Testis (tissue), 3 donors: Measurements from ENCODE around the gene DHH. TPM values are rescaled to one million over a fixed set of nuclear protein-coding genes. Genes with fewer than 3 reads are reported as not detected.
"Not testable (repeated sequence)": the region's sequence is repeated elsewhere in the genome, so short reads cannot be mapped to it uniquely, and the experiment has no call there.

Experiments
- DNase-seq: peaks from one replicate; pipeline ENCODE4 v3.0.0-alpha.2; 2019
- H3K27ac ChIP-seq, 2 donors: fragments of 200-600 bp; sonication (generic); one replicate each; pipeline ENCODE4 v1.5.1; 2019
- H3K27me3 ChIP-seq: fragments of 200-600 bp; sonication (generic); one replicate; pipeline ENCODE4 v1.5.1; 2019
- H3K36me3 ChIP-seq: fragments of 200-600 bp; sonication (generic); one replicate; pipeline ENCODE4 v1.5.1; 2017; ENCODE audit warnings: low read depth; ENCODE audit errors: missing control alignments
- H3K4me1 ChIP-seq: fragments of 200-600 bp; sonication (generic); one replicate; pipeline ENCODE4 v1.5.1; 2019
- H3K4me3 ChIP-seq, 2 donors: fragments of 200-600 bp; sonication (generic); one replicate each; pipeline ENCODE4 v1.5.1; 2017 to 2019
- H3K9me3 ChIP-seq: fragments of 200-600 bp; sonication (generic); one replicate; pipeline ENCODE4 v1.5.1; 2017
- POLR2A ChIP-seq: fragments of 450-650 bp; IDR thresholded peaks from one replicate; pipeline ENCODE4 v1.6.1; 2017; ENCODE audit warnings: antibody characterized with exemption, mild to moderate bottlenecking, moderate library complexity
- WGBS, 2 donors: methylation state at CpG; one replicate each; pipeline ENCODE4 v1.1.5; 2018; 5-methylcytosine and 5-hydroxymethylcytosine counted together
- intact Hi-C: fragments of 100-400 bp; cut with DNase I; formaldehyde crosslinking; loops from one replicate; pipeline ENCODE4 v1.15.1; 2023; ENCODE audit warnings: low total_unique reads
- polyA plus RNA-seq: library from polyadenylated mRNA; stranded (reverse); fragments of 350-450 nt; fragmentation: Illumina TruSeq; extraction: RNeasy Lipid Tissue Mini Kit (QIAGEN cat#74804); gene quantifications from one replicate; pipeline ENCODE4 v1.2.3, GENCODE V29; 2014; ENCODE audit warnings: low read depth, low replicate concordance; ENCODE audit not compliant: insufficient read depth
- total RNA-seq, 2 donors: library from RNA; depleted of rRNA; stranded (reverse); fragments of >200 nt; gene quantifications; one replicate each; pipeline ENCODE4 v1.2.3, GENCODE V29; 2016
- TF ChIP-seq, protein P1 (sequence below), 3 experiments: fragments of 450-650 bp in 2 of 3; fragments of 200-600 bp in 1 of 3; sonication (generic) in 1 of 3; IDR thresholded peaks; one replicate each; pipeline ENCODE4 v1.5.1; 2016 to 2019; ENCODE audit warnings: antibody characterized with exemption in 3 of 3, mild to moderate bottlenecking in 2 of 3, moderate library complexity in 1 of 3

Gene DHH
- total and polyA plus RNA-seq, 3 donors from 2014 or later: 40.0 to 148 (median 97.6) TPM

- H3K4me1 ChIP-seq: peaks cover 4% of the 10 kb centered on the region
- intact Hi-C loops: no loop called here
- no peak for DNase-seq
- 92% methylated on average over 5 of the region's 5 CpGs for WGBS, 2 donors
- H3K9me3 ChIP-seq: no peaks in the 10 kb centered on the region
- H3K27me3 ChIP-seq: no peaks in the 10 kb centered on the region
- H3K27ac ChIP-seq: no peak overlapping the region
- H3K36me3 ChIP-seq: no peaks in the 10 kb centered on the region
- TF ChIP-seq POLR2A: no peak
- TF ChIP-seq, protein P1, sequence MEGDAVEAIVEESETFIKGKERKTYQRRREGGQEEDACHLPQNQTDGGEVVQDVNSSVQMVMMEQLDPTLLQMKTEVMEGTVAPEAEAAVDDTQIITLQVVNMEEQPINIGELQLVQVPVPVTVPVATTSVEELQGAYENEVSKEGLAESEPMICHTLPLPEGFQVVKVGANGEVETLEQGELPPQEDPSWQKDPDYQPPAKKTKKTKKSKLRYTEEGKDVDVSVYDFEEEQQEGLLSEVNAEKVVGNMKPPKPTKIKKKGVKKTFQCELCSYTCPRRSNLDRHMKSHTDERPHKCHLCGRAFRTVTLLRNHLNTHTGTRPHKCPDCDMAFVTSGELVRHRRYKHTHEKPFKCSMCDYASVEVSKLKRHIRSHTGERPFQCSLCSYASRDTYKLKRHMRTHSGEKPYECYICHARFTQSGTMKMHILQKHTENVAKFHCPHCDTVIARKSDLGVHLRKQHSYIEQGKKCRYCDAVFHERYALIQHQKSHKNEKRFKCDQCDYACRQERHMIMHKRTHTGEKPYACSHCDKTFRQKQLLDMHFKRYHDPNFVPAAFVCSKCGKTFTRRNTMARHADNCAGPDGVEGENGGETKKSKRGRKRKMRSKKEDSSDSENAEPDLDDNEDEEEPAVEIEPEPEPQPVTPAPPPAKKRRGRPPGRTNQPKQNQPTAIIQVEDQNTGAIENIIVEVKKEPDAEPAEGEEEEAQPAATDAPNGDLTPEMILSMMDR (IDR thresholded peaks at IDR 0.05): no peak
- no peak overlapping the region for H3K4me3 ChIP-seq
Measured at GRCh38 chr12:49064767-49065152, 29.8 kb downstream of the DHH start.

GRCh38 chr12:49061916-49062315 lies 32.7 kb downstream of the DHH start:
- intact Hi-C loops, H3K27ac ChIP-seq, H3K4me3 ChIP-seq, H3K36me3 ChIP-seq, H3K9me3 ChIP-seq, DNase-seq, H3K27me3 ChIP-seq: not testable (repeated sequence)
- peaks cover 24% of the 10 kb centered on the region for H3K4me1 ChIP-seq
- WGBS, 2 donors: 63 to 77% methylated on average over 17 of the region's 17 CpGs

GRCh38 chr12:49061157-49061650 lies 33.4 kb downstream of the DHH start:
- H3K27ac ChIP-seq: peak overlapping the region; percentile 96 to 98
- H3K36me3 ChIP-seq: no peaks in the 10 kb centered on the region
- TF ChIP-seq, protein P1 (IDR thresholded peaks at IDR 0.05): no peak
- no peak for TF ChIP-seq POLR2A
- WGBS, 2 donors: 5 to 6% methylated on average over 15 to 16 of the region's 16 CpGs
- intact Hi-C loops: no loop called here
- no peak for DNase-seq
- H3K9me3 ChIP-seq: no peaks in the 10 kb centered on the region
- H3K4me1 ChIP-seq: peaks cover 31% of the 10 kb centered on the region
- no peaks in the 10 kb centered on the region for H3K27me3 ChIP-seq
- H3K4me3 ChIP-seq: peak overlapping the region; percentile 92 to 100

GRCh38 chr12:49060237-49061156 lies 34.1 kb downstream of the DHH start, which contains the start of gene KMT2D:
Gene KMT2D, minus strand, starts transcription at chr12:49060794. Its CDS starts 5,470 bp downstream, at chr12:49055324.
- Histone ChIP-seq H3K27ac (peak within 1 kb of the TSS; percentile 96 to 98), H3K27me3 (no peaks in the 10 kb centered on the region), H3K4me1 (peaks cover 38% of the 10 kb centered on the region), H3K9me3 (no peaks in the 10 kb centered on the region), H3K4me3 (peak within 1 kb of the TSS; percentile 92 to 100), H3K36me3 (no peaks in the 10 kb centered on the region)
- 0 to 3% methylated on average over 12 to 50 of the region's 74 CpGs for WGBS, 2 donors
- peak; percentile 96 for DNase-seq
- TF ChIP-seq, protein P1 (IDR thresholded peaks at IDR 0.05): peak in 2 of 3 experiments; percentile 37 to 66
- no peak for TF ChIP-seq POLR2A
- intact Hi-C loops: no loop called here

- H3K4me1 ChIP-seq: peaks cover 43% of the 10 kb centered on the region
- DNase-seq: peak; percentile 34
- no peaks in the 10 kb centered on the region for H3K9me3 ChIP-seq
- no peaks in the 10 kb centered on the region for H3K36me3 ChIP-seq
- TF ChIP-seq POLR2A: no peak
- TF ChIP-seq, protein P1 (IDR thresholded peaks at IDR 0.05): no peak
- 0% methylated on average over 18 to 31 of the region's 70 CpGs for WGBS, 2 donors
- no peaks in the 10 kb centered on the region for H3K27me3 ChIP-seq
- H3K27ac ChIP-seq: peak overlapping the region; percentile 96 to 98
- H3K4me3 ChIP-seq: peak overlapping the region; percentile 92 to 100
- intact Hi-C loops: no loop called here
Measured at GRCh38 chr12:49059299-49060171, 35.1 kb downstream of the DHH start.
